Esophagus squamous epithelium (tissue), 5 donors: Measurements from ENCODE around the gene MACO1. TPM values are rescaled to one million over a fixed set of nuclear protein-coding genes. Genes with fewer than 3 reads are reported as not detected.

Experiments
- DNase-seq: peaks from one replicate; lab custom pipeline; 2025; lab: John Stamatoyannopoulos, UW
- H3K27ac ChIP-seq, 4 donors: fragments of 200-600 bp; sonication (generic); one replicate each; pipeline ENCODE4 v1.5.1; 2016 to 2019; ENCODE audit warnings: mild to moderate bottlenecking in 1 of 4
- H3K27me3 ChIP-seq, 4 donors: fragments of 200-600 bp; sonication (generic); 1 replicate in 3 of 4; 2 replicates in 1 of 4; pipeline versions ENCODE4 v1.5.1 to v1.6.0; 2017 to 2021; ENCODE audit warnings: antibody characterized with exemption in 1 of 4
- H3K36me3 ChIP-seq, 3 donors: fragments of 200-600 bp; sonication (generic); one replicate each; pipeline ENCODE4 v1.5.1; 2016 to 2019
- H3K4me1 ChIP-seq, 3 donors: fragments of 200-600 bp; sonication (generic); one replicate each; pipeline ENCODE4 v1.5.1; 2017 to 2019
- H3K4me3 ChIP-seq, 4 donors: fragments of 200-600 bp; sonication (generic); 1 replicate in 3 of 4; 2 replicates in 1 of 4; pipeline ENCODE4 v1.5.1; 2016 to 2019; ENCODE audit warnings: mild to moderate bottlenecking in 2 of 4, moderate library complexity in 1 of 4
- H3K9me3 ChIP-seq, 3 donors: fragments of 200-600 bp; sonication (generic); one replicate each; pipeline ENCODE4 v1.5.1; 2016 to 2019
- POLR2A ChIP-seq, 4 donors: fragments of 450-650 bp; IDR thresholded peaks; one replicate each; pipeline ENCODE4 v1.6.1; 2017; ENCODE audit warnings: antibody characterized with exemption in 4 of 4, mild to moderate bottlenecking in 4 of 4, moderate library complexity in 3 of 4
- WGBS, 2 donors: methylation state at CpG; one replicate each; pipeline ENCODE4 v1.1.5; 2018; 5-methylcytosine and 5-hydroxymethylcytosine counted together
- intact Hi-C: fragments of 100-400 bp; cut with DNase I; formaldehyde crosslinking; loops from one replicate; pipeline ENCODE4 v1.15.0; 2022
- total RNA-seq, 4 donors: library from RNA; depleted of rRNA; stranded (reverse); fragments of >200 nt; gene quantifications; one replicate each; pipeline ENCODE4 v1.1.0, GENCODE V29; 2016
- TF ChIP-seq, protein P1 (sequence below), 6 experiments: fragments of 450-650 bp in 4 of 6; fragments of 200-600 bp in 2 of 6; sonication (generic) in 2 of 6; IDR thresholded peaks; one replicate each; pipeline ENCODE4 v1.5.1; 2016 to 2019; ENCODE audit warnings: antibody characterized with exemption in 6 of 6, mild to moderate bottlenecking in 4 of 6, moderate library complexity in 4 of 6
- donor health status: DM: yes; HTN: yes; CAD: no.

Gene MACO1
- total RNA-seq, 4 donors from 2014 or later, result 14.4 to 18.8 (median 14.9) TPM

DNA sequence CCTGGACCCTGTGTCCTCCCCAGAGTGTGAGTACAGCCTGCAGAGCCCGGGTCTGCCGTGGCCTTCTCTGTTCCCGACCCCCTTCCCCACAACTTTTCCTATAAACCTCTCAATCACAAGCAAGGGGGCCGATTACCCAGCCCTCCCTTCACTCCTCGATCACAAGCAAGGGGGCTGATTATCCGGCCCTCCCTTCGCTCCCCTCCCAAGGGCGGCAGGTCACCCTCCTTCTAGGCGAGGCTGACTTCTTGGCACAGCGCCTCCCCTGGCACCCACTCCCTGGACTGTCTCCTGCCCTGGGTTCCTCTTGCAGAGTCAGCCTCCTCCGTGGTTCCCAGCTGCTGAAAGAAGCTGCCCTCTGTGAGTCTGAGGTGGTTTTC lies 100.4 kb downstream of the MACO1 start:
- Histone ChIP-seq H3K27ac (no peak overlapping the region), H3K27me3 (no peaks in the 10 kb centered on the region), H3K9me3 (no peaks in the 10 kb centered on the region), H3K36me3 (no peaks in the 10 kb centered on the region), H3K4me1 (peaks cover 0 to 29% (median 0%) of the 10 kb centered on the region in 3 donors), H3K4me3 (no peak overlapping the region)
- 41 to 66% methylated on average over 10 to 11 of the region's 11 CpGs for whole genome bisulfite sequencing, 2 donors
- intact Hi-C loops, result no loop called here
- TF ChIP-seq POLR2A (IDR thresholded peaks at IDR 0.05), result no peak
- TF ChIP-seq, protein P1, sequence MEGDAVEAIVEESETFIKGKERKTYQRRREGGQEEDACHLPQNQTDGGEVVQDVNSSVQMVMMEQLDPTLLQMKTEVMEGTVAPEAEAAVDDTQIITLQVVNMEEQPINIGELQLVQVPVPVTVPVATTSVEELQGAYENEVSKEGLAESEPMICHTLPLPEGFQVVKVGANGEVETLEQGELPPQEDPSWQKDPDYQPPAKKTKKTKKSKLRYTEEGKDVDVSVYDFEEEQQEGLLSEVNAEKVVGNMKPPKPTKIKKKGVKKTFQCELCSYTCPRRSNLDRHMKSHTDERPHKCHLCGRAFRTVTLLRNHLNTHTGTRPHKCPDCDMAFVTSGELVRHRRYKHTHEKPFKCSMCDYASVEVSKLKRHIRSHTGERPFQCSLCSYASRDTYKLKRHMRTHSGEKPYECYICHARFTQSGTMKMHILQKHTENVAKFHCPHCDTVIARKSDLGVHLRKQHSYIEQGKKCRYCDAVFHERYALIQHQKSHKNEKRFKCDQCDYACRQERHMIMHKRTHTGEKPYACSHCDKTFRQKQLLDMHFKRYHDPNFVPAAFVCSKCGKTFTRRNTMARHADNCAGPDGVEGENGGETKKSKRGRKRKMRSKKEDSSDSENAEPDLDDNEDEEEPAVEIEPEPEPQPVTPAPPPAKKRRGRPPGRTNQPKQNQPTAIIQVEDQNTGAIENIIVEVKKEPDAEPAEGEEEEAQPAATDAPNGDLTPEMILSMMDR (IDR thresholded peaks at IDR 0.05), result no peak
- no peak for DNase-seq

DNA sequence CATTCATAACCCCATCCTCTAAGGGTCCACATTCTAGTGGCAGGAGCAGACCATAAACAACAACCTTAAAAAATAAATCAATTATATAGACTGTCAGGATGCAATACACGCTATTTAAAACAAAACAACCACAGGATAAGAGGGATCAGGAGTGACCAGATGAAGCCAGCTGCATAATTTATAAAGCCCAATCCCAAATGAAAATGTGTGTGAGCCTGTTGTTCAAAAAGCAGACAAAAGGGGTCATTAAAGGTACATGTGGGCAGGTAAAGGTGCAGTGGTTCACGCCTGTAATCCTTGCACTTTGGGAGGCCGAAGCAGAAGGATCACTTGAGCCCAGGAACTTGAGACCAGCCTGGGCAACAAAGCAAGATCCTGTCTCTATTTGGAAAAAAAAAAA lies 102.3 kb downstream of the MACO1 start:
- no peak for DNase-seq
- intact Hi-C loops, result no loop called here
- WGBS, 2 donors, result 84 to 100% methylated on average over 2 to 3 of the region's 3 CpGs
- TF ChIP-seq, protein P1 (IDR thresholded peaks at IDR 0.05), result no peak
- no peak for TF ChIP-seq POLR2A (IDR thresholded peaks at IDR 0.05)
- Histone ChIP-seq H3K9me3 (no peaks in the 10 kb centered on the region), H3K27ac (no peak overlapping the region), H3K27me3 (no peaks in the 10 kb centered on the region), H3K4me1 (peaks cover 0 to 16% (median 0%) of the 10 kb centered on the region in 3 donors), H3K36me3 (no peaks in the 10 kb centered on the region), H3K4me3 (no peak overlapping the region)

DNA sequence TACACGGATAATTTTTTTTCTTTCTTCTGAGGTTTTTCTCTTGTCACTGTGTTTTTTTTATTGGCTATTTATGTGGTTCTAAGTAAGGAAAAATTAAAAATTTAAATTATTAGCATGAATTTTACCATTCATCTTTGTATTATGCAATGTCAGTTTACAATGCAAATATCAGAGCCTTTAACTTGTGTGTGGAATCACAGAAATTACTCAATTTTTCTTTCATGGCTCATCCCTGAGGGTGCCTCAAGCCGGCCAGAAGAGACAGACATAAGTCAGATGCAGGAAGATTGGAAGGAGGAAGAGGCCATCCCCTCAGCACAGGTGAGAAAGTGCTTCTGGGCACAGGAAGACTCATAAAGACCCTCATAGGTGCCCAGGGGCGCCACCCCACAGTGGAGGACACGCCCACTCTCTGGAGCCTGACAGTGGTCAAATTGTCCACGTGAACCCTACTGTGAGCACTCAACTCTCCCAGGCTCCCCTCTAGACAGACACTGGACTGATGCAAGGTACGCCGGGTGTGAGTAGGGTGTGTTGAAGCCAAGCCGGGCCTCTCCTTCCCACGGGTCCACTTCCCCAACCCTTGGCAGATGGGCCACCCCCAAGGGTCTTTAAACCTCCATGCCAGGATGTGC lies 103.2 kb downstream of the MACO1 start:
- Histone ChIP-seq H3K27ac (no peak overlapping the region), H3K9me3 (no peaks in the 10 kb centered on the region), H3K36me3 (no peaks in the 10 kb centered on the region), H3K4me3 (no peak overlapping the region), H3K4me1 (peaks cover 0 to 10% (median 0%) of the 10 kb centered on the region in 3 donors), H3K27me3 (no peaks in the 10 kb centered on the region)
- TF ChIP-seq POLR2A (IDR thresholded peaks at IDR 0.05), result no peak
- TF ChIP-seq, protein P1 (IDR thresholded peaks at IDR 0.05), result no peak
- no peak for DNase-seq
- 71 to 73% methylated on average over 3 to 4 of the region's 9 CpGs for WGBS, 2 donors
- intact Hi-C loops, result no loop called here

DNA sequence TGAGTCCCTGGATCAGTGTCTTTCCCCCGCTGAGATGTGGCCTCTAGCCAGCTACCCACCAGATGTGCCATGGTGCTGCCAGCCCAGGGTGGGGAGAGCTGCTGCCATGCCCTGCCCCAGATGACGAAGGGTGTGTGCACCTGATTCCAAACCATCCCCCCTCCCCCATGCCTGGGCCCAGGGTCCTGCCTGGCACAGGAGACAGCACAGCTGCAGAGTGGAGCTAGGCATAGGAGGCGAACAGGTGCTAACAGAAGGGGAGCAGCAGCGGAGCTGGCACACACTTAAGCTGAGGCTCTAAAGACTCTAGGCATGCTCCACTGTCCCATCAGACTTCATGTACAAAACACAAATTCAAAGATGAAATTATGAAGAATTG lies 103.7 kb downstream of the MACO1 start:
- H3K4me1 ChIP-seq, result peaks cover 0 to 10% (median 0%) of the 10 kb centered on the region in 3 donors
- H3K27ac ChIP-seq, result no peak overlapping the region
- DNase-seq, result no peak
- no peak overlapping the region for H3K4me3 ChIP-seq
- H3K36me3 ChIP-seq, result no peaks in the 10 kb centered on the region
- no peak for TF ChIP-seq POLR2A (IDR thresholded peaks at IDR 0.05)
- TF ChIP-seq, protein P1 (IDR thresholded peaks at IDR 0.05), result no peak
- 92 to 100% methylated on average over 2 of the region's 4 CpGs for WGBS, 2 donors
- no peaks in the 10 kb centered on the region for H3K27me3 ChIP-seq
- intact Hi-C loops, result no loop called here
- no peaks in the 10 kb centered on the region for H3K9me3 ChIP-seq

DNA sequence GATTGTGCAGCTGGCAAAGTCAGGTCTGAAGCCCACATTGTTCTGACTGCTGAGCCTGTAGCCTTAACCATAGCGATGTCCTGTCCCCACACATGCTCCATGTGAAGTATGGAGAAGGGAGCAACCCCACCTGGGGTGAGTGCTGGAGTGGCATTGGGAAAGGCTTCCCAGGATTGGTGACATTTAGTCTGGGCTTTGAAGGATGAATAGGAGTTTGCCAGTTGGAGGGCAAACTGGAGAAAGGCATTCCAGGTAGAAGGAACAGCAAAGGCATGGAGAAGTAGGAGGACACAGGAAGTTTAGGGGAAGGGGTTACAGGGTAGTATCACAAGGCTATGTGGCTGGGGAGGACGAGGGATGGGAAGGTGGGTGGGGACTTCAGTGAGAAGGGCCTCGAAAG lies 105.4 kb downstream of the MACO1 start:
- Histone ChIP-seq H3K27me3 (no peaks in the 10 kb centered on the region), H3K4me1 (peaks cover 0 to 4% (median 0%) of the 10 kb centered on the region in 3 donors), H3K4me3 (no peak overlapping the region), H3K36me3 (no peaks in the 10 kb centered on the region), H3K27ac (no peak overlapping the region), H3K9me3 (no peaks in the 10 kb centered on the region)
- WGBS, 2 donors, result 77 to 84% methylated on average over 2 to 3 of the region's 3 CpGs
- no peak for TF ChIP-seq POLR2A (IDR thresholded peaks at IDR 0.05)
- TF ChIP-seq, protein P1 (IDR thresholded peaks at IDR 0.05), result no peak
- intact Hi-C loops, result no loop called here
- DNase-seq, result no peak
